ENCODE results near the gene C12orf75. TPM values are rescaled to one million over a fixed set of nuclear protein-coding genes. Genes with fewer than 3 reads are reported as not detected.

The C12orf75 gene
- total RNA-seq, 6 experiments from 2014 or later = 1,007 to 1,412 (median 1,300) TPM

- Mint-ChIP-seq H3K4me1 (ENCODE audit: low read depth) (peaks cover 78% of the 10 kb centered on the region), H3K27ac (peak overlapping the region; percentile 62), H3K4me3 (peak overlapping the region; percentile 13), H3K36me3 (ENCODE audit: low read depth) (peaks cover 46% of the 10 kb centered on the region), H3K27me3 (ENCODE audit: insufficient read depth) (no peaks in the 10 kb centered on the region; the same call in none of the 2 replicates), H3K9me3 (no peaks in the 10 kb centered on the region)
- no peak for TF ChIP-seq CTCF (IDR thresholded peaks at IDR 0.05)
- no peak for DNase-seq
These were observed 29.4 kb downstream of the C12orf75 start for GRCh38 chr12:105359856-105360255.

- Mint-ChIP-seq H3K4me1 (ENCODE audit: low read depth) (peaks cover 67% of the 10 kb centered on the region), H3K27me3 (ENCODE audit: insufficient read depth) (peaks cover 2% of the 10 kb centered on the region), H3K4me3 (no peak overlapping the region), H3K9me3 (no peaks in the 10 kb centered on the region), H3K27ac (peak overlapping the region; percentile 55; the same call in 1 of the 2 replicates), H3K36me3 (ENCODE audit: low read depth) (peaks cover 56% of the 10 kb centered on the region)
- DNase-seq = no peak
- TF ChIP-seq CTCF (IDR thresholded peaks at IDR 0.05) = no peak
These were observed 33.4 kb downstream of the C12orf75 start for GRCh38 chr12:105363890-105364289.

- H3K9me3 Mint-ChIP-seq = no peaks in the 10 kb centered on the region
- H3K4me1 Mint-ChIP-seq (ENCODE audit: low read depth) = peaks cover 61% of the 10 kb centered on the region
- no peak for TF ChIP-seq CTCF (IDR thresholded peaks at IDR 0.05)
- H3K4me3 Mint-ChIP-seq = no peak overlapping the region
- H3K36me3 Mint-ChIP-seq (ENCODE audit: low read depth) = peaks cover 51% of the 10 kb centered on the region
- H3K27ac Mint-ChIP-seq = peak overlapping the region; percentile 48; the same call in 1 of the 2 replicates
- no peak for DNase-seq
- H3K27me3 Mint-ChIP-seq (ENCODE audit: insufficient read depth) = peaks cover 2% of the 10 kb centered on the region
These were observed 34.7 kb downstream of the C12orf75 start for GRCh38 chr12:105365231-105365630.

- peaks cover 49% of the 10 kb centered on the region for H3K36me3 Mint-ChIP-seq (ENCODE audit: low read depth)
- peaks cover 2% of the 10 kb centered on the region for H3K27me3 Mint-ChIP-seq (ENCODE audit: insufficient read depth)
- peaks cover 60% of the 10 kb centered on the region for H3K4me1 Mint-ChIP-seq (ENCODE audit: low read depth)
- peak overlapping the region; percentile 5; the same call in 1 of the 2 replicates for H3K4me3 Mint-ChIP-seq
- TF ChIP-seq CTCF (IDR thresholded peaks at IDR 0.05) = no peak
- H3K27ac Mint-ChIP-seq = peak overlapping the region; percentile 27
- no peak for DNase-seq
- no peaks in the 10 kb centered on the region for H3K9me3 Mint-ChIP-seq
These were observed 37.7 kb downstream of the C12orf75 start for GRCh38 chr12:105368047-105368646.

- peaks cover 52% of the 10 kb centered on the region for H3K4me1 Mint-ChIP-seq (ENCODE audit: low read depth)
- H3K36me3 Mint-ChIP-seq (ENCODE audit: low read depth) = peaks cover 52% of the 10 kb centered on the region
- H3K27ac Mint-ChIP-seq = peak overlapping the region; percentile 27
- H3K27me3 Mint-ChIP-seq (ENCODE audit: insufficient read depth) = peaks cover 4% of the 10 kb centered on the region
- H3K4me3 Mint-ChIP-seq = no peak overlapping the region
- no peaks in the 10 kb centered on the region for H3K9me3 Mint-ChIP-seq
- TF ChIP-seq CTCF (IDR thresholded peaks at IDR 0.05) = peak; percentile 59
- DNase-seq = peak; percentile 80
These were observed 38.5 kb downstream of the C12orf75 start for GRCh38 chr12:105369014-105369413.
